Panc1 (cell line): Measurements from ENCODE around the gene ADAM33. TPM values are rescaled to one million over a fixed set of nuclear protein-coding genes. Genes with fewer than 3 reads are reported as not detected.

ENCODE experiments used
- ATAC-seq: fragments of 200-7000 bp; cut with Tn5 transposase; 2 replicates; pipeline ENCODE4 v1.9.1; 2020; ENCODE audit warnings: mild to moderate bottlenecking, moderate library complexity
- BruUV-seq: library from RNA; stranded (reverse); fragments of 400-500 nt; replicated peaks from 2 replicates; lab custom pipeline; 2021; lab: Mats Ljungman, UMichigan
- CTCF ChIA-PET: fragments of 300-600 bp; sonication (Branson Sonifier 250); formaldehyde crosslinking; loops from one replicate; lab custom pipeline; 2022; ENCODE audit warnings: antibody characterized with exemption; lab: Charles Lee
- POLR2A ChIA-PET: fragments of 300-600 bp; sonication (Branson Sonifier 250); formaldehyde crosslinking; loops from one replicate; lab custom pipeline; 2022; ENCODE audit warnings: antibody characterized with exemption; lab: Charles Lee
- DNase-seq: peaks from one replicate; pipeline ENCODE4 v3.0.0-alpha.2; 2010; ENCODE audit warnings: low read depth, low spot score
- H3K27ac ChIP-seq: 2 replicates; pipeline ENCODE4 v1.5.1; 2011; ENCODE audit warnings: mild to moderate bottlenecking, low read length, inconsistent platforms
- H3K27me3 ChIP-seq: fragments of 200-500 bp; sonication (Bioruptor generic); 2 replicates; pipeline ENCODE4 v1.6.0; 2014; ENCODE audit warnings: low read length, inconsistent platforms; ENCODE audit not compliant: control insufficient read depth, insufficient read depth
- H3K36me3 ChIP-seq: fragments of 200-500 bp; sonication (Bioruptor generic); 2 replicates; pipeline ENCODE4 v1.5.1; 2014; ENCODE audit warnings: inconsistent platforms, mild to moderate bottlenecking, low read length, moderate library complexity; ENCODE audit not compliant: control insufficient read depth, insufficient read depth
- H3K4me1 ChIP-seq: 2 replicates; pipeline ENCODE4 v1.5.1; 2011; ENCODE audit warnings: inconsistent platforms, mild to moderate bottlenecking, low read length, moderate library complexity; ENCODE audit not compliant: control insufficient read depth, insufficient read depth
- H3K4me3 ChIP-seq, 2 experiments: 2 replicates each; pipeline ENCODE4 v1.5.1; 2011 to 2012; ENCODE audit warnings: low read depth in 2 of 2, low read length in 2 of 2, mild to moderate bottlenecking in 2 of 2, inconsistent platforms in 1 of 2, moderate library complexity in 1 of 2
- H3K9me3 ChIP-seq: fragments of 200-500 bp; sonication (Bioruptor generic); 2 replicates; pipeline ENCODE4 v1.5.1; 2014; ENCODE audit warnings: low read depth, mild to moderate bottlenecking, inconsistent platforms, low read length, moderate library complexity; ENCODE audit not compliant: control insufficient read depth, insufficient read depth
- CTCF ChIP-seq: fragments of 450-650 bp; IDR thresholded peaks from 2 replicates; pipeline ENCODE4 v1.5.1; 2017; ENCODE audit warnings: mild to moderate bottlenecking
- POLR2AphosphoS5 ChIP-seq: IDR thresholded peaks from 2 replicates; pipeline ENCODE4 v1.6.1; 2012; ENCODE audit warnings: mild to moderate bottlenecking, low read depth, low read length, moderate library complexity
- REST ChIP-seq, 2 experiments: IDR thresholded peaks; 2 replicates each; pipeline ENCODE4 v1.6.1; 2011 to 2012; ENCODE audit warnings: low read depth in 2 of 2, control low read depth in 1 of 2, low read length in 1 of 2, mild to moderate bottlenecking in 1 of 2, moderate library complexity in 1 of 2; ENCODE audit not compliant: insufficient read depth in 1 of 2
- SIN3A ChIP-seq: IDR thresholded peaks from 2 replicates; pipeline ENCODE4 v1.6.1; 2012; ENCODE audit warnings: low read depth, mild to moderate bottlenecking, low read length, moderate library complexity, borderline replicate concordance; ENCODE audit not compliant: insufficient read depth
- TCF7L2 ChIP-seq: IDR thresholded peaks from 2 replicates; pipeline ENCODE4 v1.6.1; 2011; ENCODE audit warnings: mild to moderate bottlenecking, low read depth, low read length, inconsistent platforms
- in situ Hi-C: cut with HindIII; loops from 2 replicates; pipeline ENCODE4 v1.10.0; 2016; ENCODE audit warnings: low sequenced_read_pairs, low pct_unique_long_range_greater_than_20kb
- intact Hi-C: fragments of 100-400 bp; cut with micrococcal nuclease; formaldehyde crosslinking; loops from one replicate; pipeline ENCODE4 v1.10.0; 2022; ENCODE audit not compliant: unreplicated experiment
- total RNA-seq: library from RNA; stranded (reverse); gene quantifications from one replicate; pipeline ENCODE4 v1.2.1, GENCODE V29; 2021; ENCODE audit not compliant: unreplicated experiment

The ADAM33 gene
- total RNA-seq, 1 experiment from 2014 or later: 0.62 TPM

- DNase-seq: no peak
- TF ChIP-seq POLR2AphosphoS5 (no peak), TCF7L2 (no peak), REST (IDR thresholded peaks at IDR 0.05; ENCODE audit: insufficient read depth in 1 of 2, low read depth in 2 of 2, low read length in 1 of 2) (no peak), SIN3A (no peak), CTCF (no peak)
- CTCF ChIA-PET: no interaction called here
- H3K27ac ChIP-seq: no peak overlapping the region
- in situ Hi-C loops: no loop called here
- ATAC-seq: no peak
- POLR2A ChIA-PET: no interaction called here
- 0 out of 2 replicates have a peak, but pooled peaks cover 3% of the 10 kb centered on the region for H3K4me1 ChIP-seq
- H3K9me3 ChIP-seq: no peaks in the 10 kb centered on the region
- no peaks in the 10 kb centered on the region for H3K36me3 ChIP-seq
- no TSS peak for BruUV-seq
- no peak overlapping the region; a peak in 1 of 4 replicates for H3K4me3 ChIP-seq
- peaks cover 8% of the 10 kb centered on the region; the same call in 1 of the 2 replicates for H3K27me3 ChIP-seq
- intact Hi-C loops: no loop called here
Observed at GRCh38 chr20:3660262-3661059, 21.3 kb downstream of the ADAM33 start.

- CTCF ChIA-PET: no interaction called here
- no peaks in the 10 kb centered on the region for H3K9me3 ChIP-seq
- H3K27me3 ChIP-seq: peaks cover 8% of the 10 kb centered on the region; the same call in 1 of the 2 replicates
- no peak for TF ChIP-seq TCF7L2
- TF ChIP-seq CTCF: no peak
- no peak for TF ChIP-seq SIN3A
- TF ChIP-seq POLR2AphosphoS5: no peak
- no peak for TF ChIP-seq REST (IDR thresholded peaks at IDR 0.05; ENCODE audit: insufficient read depth in 1 of 2, low read depth in 2 of 2, low read length in 1 of 2)
- BruUV-seq: no TSS peak
- in situ Hi-C loops: no loop called here
- POLR2A ChIA-PET: no interaction called here
- ATAC-seq: no peak; the same call in 1 of the 2 replicates
- 0 out of 2 replicates have a peak, but pooled peaks cover 3% of the 10 kb centered on the region for H3K4me1 ChIP-seq
- intact Hi-C loops: no loop called here
- no peak for DNase-seq
- H3K4me3 ChIP-seq: no peak overlapping the region
- H3K36me3 ChIP-seq: no peaks in the 10 kb centered on the region
- H3K27ac ChIP-seq: no peak overlapping the region
Observed at GRCh38 chr20:3659492-3660261, 22.1 kb downstream of the ADAM33 start.
